Right cardiac atrium (tissue), 5 donors: ENCODE measurements around the gene MECR. TPM values are rescaled to one million over a fixed set of nuclear protein-coding genes. Genes with fewer than 3 reads are reported as not detected.

Source experiments
- ATAC-seq, 2 donors: fragments of 200-7000 bp; cut with Tn5 transposase; one replicate each; pipeline versions ENCODE4 v1.8.0 to v1.9.1; 2020; ENCODE audit warnings: moderate library complexity in 2 of 2, mild to moderate bottlenecking in 1 of 2
- DNase-seq, 3 donors: peaks; one replicate each; pipeline ENCODE4 v3.0.0-alpha.2; 2020
- H3K27ac ChIP-seq: one replicate; pipeline ENCODE4 v1.5.1; 2013; ENCODE audit warnings: mild to moderate bottlenecking, low read length, control low read depth, moderate library complexity
- H3K27me3 ChIP-seq: one replicate; pipeline ENCODE4 v1.6.1; 2013; ENCODE audit not compliant: control insufficient read depth, insufficient read depth
- H3K4me1 ChIP-seq: one replicate; pipeline ENCODE4 v1.6.1; 2013; ENCODE audit warnings: low read length; ENCODE audit not compliant: control insufficient read depth, insufficient read depth
- H3K4me3 ChIP-seq: one replicate; pipeline ENCODE4 v1.5.1; 2013; ENCODE audit warnings: low read length, control low read depth
- H3K9me3 ChIP-seq: one replicate; pipeline ENCODE4 v1.6.1; 2013; ENCODE audit warnings: low read length; ENCODE audit not compliant: control insufficient read depth
- WGBS: extraction: QIAGEN DNeasy Blood & Tissue Kit; methylation state at CpG from one replicate; pipeline ENCODE4 v1.1.7; 2013; 5-methylcytosine and 5-hydroxymethylcytosine counted together
- intact Hi-C, 4 donors: fragments of 100-400 bp; cut with DNase I; formaldehyde crosslinking; loops; one replicate each; pipeline versions ENCODE4 v1.11.0 to v1.14.0; 2022 to 2023
- long read RNA-seq, 4 donors: library from polyadenylated mRNA; unstranded; transcript quantifications; one replicate each; pipeline ENCODE4 v2.0.0, GENCODE V29; 2020 to 2021
- polyA plus RNA-seq: library from polyadenylated mRNA; stranded (reverse); fragments of 200-250 nt; gene quantifications from one replicate; pipeline ENCODE4 v1.2.3, GENCODE V29; 2013
- total RNA-seq, 4 donors: library from RNA; stranded (reverse); fragmentation: NEBNext Ultra II Directional; extraction: Animal tissue kit (Norgen Biotek cat#: 25700); gene quantifications; one replicate each; pipeline ENCODE4 v1.2.1, GENCODE V29; 2021
- donor health status: healthy with polysubstance abuse.
- donor health status: DM: no; HTN: yes; CAD: no.
- donor health status: DM: no; HTN: no; CAD: no.
- donor health status: DM: no; HTN: yes; CAD: no; lungs with severe emphysema.
- donor health status: DM: yes; HTN: yes; CAD: no.

The MECR gene
- 10 to 100 TPM; 21.0 to 33.7 (median 24.7) TPM for total RNA-seq
- polyA plus RNA-seq, result 36.0 TPM
- long read RNA-seq, donor 1, transcript MECR-201 (10 exons, 1,353 nt), result major isoform, 51 of 69 reads
- long read RNA-seq, donor 1, partial matches to known transcripts, result 5 of 69 reads
- long read RNA-seq, donor 1, other reads (novel, unspliced or antisense), result 9 of 69 reads
- long read RNA-seq, donor 2, transcript MECR-201 (10 exons, 1,353 nt), result major isoform, 16 of 22 reads
- long read RNA-seq, donor 2, partial matches to known transcripts, result 0 of 22 reads
- long read RNA-seq, donor 2, other reads (novel, unspliced or antisense), result 5 of 22 reads
- long read RNA-seq, donor 3, transcript MECR-201 (10 exons, 1,353 nt), result major isoform, 96 of 155 reads
- long read RNA-seq, donor 3, transcript MECR-202 (10 exons, 2,416 nt), result minor isoform, 9 of 155 reads
- long read RNA-seq, donor 3, partial matches to known transcripts, result 20 of 155 reads
- long read RNA-seq, donor 3, other reads (novel, unspliced or antisense), result 30 of 155 reads
- long read RNA-seq, donor 4, transcript MECR-201 (10 exons, 1,353 nt), result major isoform, 12 of 19 reads
- long read RNA-seq, donor 4, partial matches to known transcripts, result 1 of 19 reads
- long read RNA-seq, donor 4, other reads (novel, unspliced or antisense), result 4 of 19 reads

GRCh38 chr1:29230553-29231378 is at the start of gene MECR:
TSS of gene MECR (minus strand) at chr1:29230934. CDS start at chr1:29230906, 28 bp downstream.
- Histone ChIP-seq H3K27me3 (no peaks in the 10 kb centered on the region), H3K4me3 (peak within 1 kb of the TSS; percentile 89), H3K4me1 (peaks cover 3% of the 10 kb centered on the region), H3K27ac (peak within 1 kb of the TSS; percentile 79), H3K9me3 (no peaks in the 10 kb centered on the region)
- intact Hi-C loops, result loop anchor here in 3 of 4 donors (10.0 kb wide), 4 partner anchors 854 to 1484 kb away; no protein-coding TSS in a partner anchor
- DNase-seq (peak; percentile 94 to 98 (median 97)), ATAC-seq (peak; percentile 98)
- WGBS, result 2% methylated on average over 52 of the region's 52 CpGs

GRCh38 chr1:29279951-29280391 is 49.2 kb upstream of the MECR start:
- DNase-seq (peak in 1 of 3 donors; percentile 49), ATAC-seq (peak in 1 of 2 donors; percentile 7)
- Histone ChIP-seq H3K27me3 (no peaks in the 10 kb centered on the region), H3K4me1 (no peaks in the 10 kb centered on the region), H3K9me3 (no peaks in the 10 kb centered on the region), H3K4me3 (no peak overlapping the region), H3K27ac (no peak overlapping the region)
- WGBS, result 74% methylated on average over 11 of the region's 11 CpGs
- intact Hi-C loops, result no loop called here

GRCh38 chr1:29279406-29279805 is 48.7 kb upstream of the MECR start:
- H3K27ac ChIP-seq, result no peak overlapping the region
- H3K9me3 ChIP-seq, result no peaks in the 10 kb centered on the region
- DNase-seq, result peak in 1 of 3 donors; percentile 22
- no peaks in the 10 kb centered on the region for H3K4me1 ChIP-seq
- ATAC-seq, result no peak
- 93% methylated on average over 13 of the region's 13 CpGs for WGBS
- intact Hi-C loops, result no loop called here
- no peaks in the 10 kb centered on the region for H3K27me3 ChIP-seq
- H3K4me3 ChIP-seq, result no peak overlapping the region

- Histone ChIP-seq H3K27me3 (no peaks in the 10 kb centered on the region), H3K27ac (no peak overlapping the region), H3K9me3 (no peaks in the 10 kb centered on the region), H3K4me3 (no peak overlapping the region), H3K4me1 (no peaks in the 10 kb centered on the region)
- intact Hi-C loops, result no loop called here
- WGBS, result 72% methylated on average over 3 of the region's 3 CpGs
- no peak for DNase-seq
- ATAC-seq, result no peak
Measured at GRCh38 chr1:29278124-29278523, 47.4 kb upstream of the MECR start.

GRCh38 chr1:29275435-29275834 is 44.7 kb upstream of the MECR start:
- Histone ChIP-seq H3K9me3 (no peaks in the 10 kb centered on the region), H3K4me1 (peaks cover 2% of the 10 kb centered on the region), H3K4me3 (no peak overlapping the region), H3K27ac (no peak overlapping the region), H3K27me3 (no peaks in the 10 kb centered on the region)
- intact Hi-C loops, result no loop called here
- peak in 1 of 2 donors; percentile 42 for ATAC-seq
- 73% methylated on average over 14 of the region's 14 CpGs for WGBS
- no peak for DNase-seq

GRCh38 chr1:29272147-29272907 is 41.6 kb upstream of the MECR start:
- WGBS, result 72% methylated on average over 6 of the region's 6 CpGs
- intact Hi-C loops, result no loop called here
- no peaks in the 10 kb centered on the region for H3K27me3 ChIP-seq
- no peak overlapping the region for H3K4me3 ChIP-seq
- H3K4me1 ChIP-seq, result peaks cover 2% of the 10 kb centered on the region
- H3K27ac ChIP-seq, result no peak overlapping the region
- DNase-seq, result no peak
- no peaks in the 10 kb centered on the region for H3K9me3 ChIP-seq
- peak; percentile 41 to 47 for ATAC-seq

- Histone ChIP-seq H3K27me3 (no peaks in the 10 kb centered on the region), H3K9me3 (no peaks in the 10 kb centered on the region), H3K27ac (peak overlapping the region; percentile 6), H3K4me3 (no peak overlapping the region), H3K4me1 (peaks cover 2% of the 10 kb centered on the region)
- WGBS, result 12% methylated on average over 7 of the region's 7 CpGs
- ATAC-seq (peak; percentile 92 to 93), DNase-seq (peak; percentile 70 to 92 (median 85))
- intact Hi-C loops, result no loop called here
Measured at GRCh38 chr1:29271724-29272123, 41.0 kb upstream of the MECR start.

GRCh38 chr1:29270929-29271521 is 40.3 kb upstream of the MECR start:
- 37% methylated on average over 3 of the region's 3 CpGs for WGBS
- H3K27ac ChIP-seq, result peak overlapping the region; percentile 6
- no peaks in the 10 kb centered on the region for H3K9me3 ChIP-seq
- DNase-seq (no peak), ATAC-seq (no peak)
- intact Hi-C loops, result no loop called here
- no peaks in the 10 kb centered on the region for H3K27me3 ChIP-seq
- no peak overlapping the region for H3K4me3 ChIP-seq
- peaks cover 2% of the 10 kb centered on the region for H3K4me1 ChIP-seq

- Histone ChIP-seq H3K4me3 (no peak overlapping the region), H3K4me1 (peaks cover 2% of the 10 kb centered on the region), H3K9me3 (no peaks in the 10 kb centered on the region), H3K27me3 (no peaks in the 10 kb centered on the region), H3K27ac (no peak overlapping the region)
- ATAC-seq (no peak), DNase-seq (peak in 1 of 3 donors; percentile 63)
- WGBS, result 61% methylated on average over 8 of the region's 8 CpGs
- intact Hi-C loops, result no loop called here
Measured at GRCh38 chr1:29269382-29269781, 38.6 kb upstream of the MECR start.
